Ishikawa (cell line): ENCODE data around the gene KRT24.

ENCODE experiments used
- CEBPB ChIP-seq: IDR thresholded peaks from 2 replicates; pipeline ENCODE4 v1.6.1; 2012
- CREB1 ChIP-seq: IDR thresholded peaks from 2 replicates; pipeline ENCODE4 v1.6.1; 2012; ENCODE audit warnings: low read depth
- EGR1 ChIP-seq: IDR thresholded peaks from 2 replicates; pipeline ENCODE4 v1.6.1; 2012
- EP300 ChIP-seq: IDR thresholded peaks from 2 replicates; pipeline ENCODE4 v1.6.1; 2012; ENCODE audit warnings: borderline replicate concordance
- FOXM1 ChIP-seq: IDR thresholded peaks from 2 replicates; pipeline ENCODE4 v1.6.1; 2012; ENCODE audit warnings: low read depth, borderline replicate concordance
- MAX ChIP-seq: IDR thresholded peaks from 2 replicates; pipeline ENCODE4 v1.6.1; 2012
- NFIC ChIP-seq: IDR thresholded peaks from 2 replicates; pipeline ENCODE4 v1.6.1; 2012
- RAD21 ChIP-seq: IDR thresholded peaks from 2 replicates; pipeline ENCODE4 v1.6.1; 2012; ENCODE audit warnings: low read depth
- REST ChIP-seq: IDR thresholded peaks from 2 replicates; pipeline ENCODE4 v1.6.1; 2012; ENCODE audit warnings: low read depth, mild to moderate bottlenecking
- TAF1 ChIP-seq: IDR thresholded peaks from 2 replicates; pipeline ENCODE4 v1.6.1; 2012; ENCODE audit warnings: low read depth, mild to moderate bottlenecking
- TCF12 ChIP-seq: IDR thresholded peaks from 2 replicates; pipeline ENCODE4 v1.6.1; 2012; ENCODE audit warnings: low read depth
- TEAD4 ChIP-seq: IDR thresholded peaks from 2 replicates; pipeline ENCODE4 v1.6.1; 2012
- USF1 ChIP-seq: IDR thresholded peaks from 2 replicates; pipeline ENCODE4 v1.6.1; 2012
- YY1 ChIP-seq: IDR thresholded peaks from 2 replicates; pipeline ENCODE4 v1.6.1; 2012; ENCODE audit warnings: low read depth
- ZBTB7A ChIP-seq: IDR thresholded peaks from 2 replicates; pipeline ENCODE4 v1.6.1; 2012; ENCODE audit warnings: low read depth

Gene KRT24

GRCh38 chr17:40703652-40704051 lies at the start of gene KRT24:
KRT24 (minus strand) TSS chr17:40703752; CDS start chr17:40703693, 59 bp downstream.
- TF ChIP-seq NFIC, result no peak
- no peak for TF ChIP-seq TAF1

GRCh38 chr17:40751065-40751464 lies 47.5 kb upstream of the KRT24 start:
- TF ChIP-seq TAF1, result no peak
- no peak for TF ChIP-seq NFIC
- TF ChIP-seq EGR1, result no peak
- TF ChIP-seq USF1, result no peak

- TF ChIP-seq CREB1 (no peak), NFIC (no peak), TAF1 (no peak), MAX (no peak), YY1 (no peak), EGR1 (no peak), EP300 (no peak), CEBPB (no peak), RAD21 (no peak), ZBTB7A (no peak), FOXM1 (no peak), TCF12 (no peak), USF1 (no peak), REST (no peak), TEAD4 (no peak)
These were observed 46.8 kb upstream of the KRT24 start for GRCh38 chr17:40750391-40750790.

- TF ChIP-seq TCF12 (no peak), CREB1 (no peak)
These were observed 35.0 kb upstream of the KRT24 start for GRCh38 chr17:40738553-40738952.

- TF ChIP-seq RAD21 (no peak), EGR1 (no peak), NFIC (no peak), CREB1 (no peak), FOXM1 (no peak), USF1 (no peak), REST (no peak), YY1 (no peak), EP300 (no peak), TEAD4 (no peak), TCF12 (no peak), ZBTB7A (no peak), TAF1 (no peak), CEBPB (no peak), MAX (no peak)
These were observed 31.5 kb upstream of the KRT24 start for GRCh38 chr17:40735016-40735415.

- TF ChIP-seq NFIC (no peak), USF1 (no peak), TCF12 (no peak), TEAD4 (no peak), TAF1 (no peak), CEBPB (no peak), CREB1 (no peak), RAD21 (no peak), ZBTB7A (no peak), MAX (no peak), YY1 (no peak), EP300 (no peak), FOXM1 (no peak)
These were observed 30.5 kb upstream of the KRT24 start for GRCh38 chr17:40734018-40734417.
